HCT116 (cell line): ENCODE results near the gene CLIC3. TPM values are rescaled to one million over a fixed set of nuclear protein-coding genes. Genes with fewer than 3 reads are reported as not detected.

ENCODE experiments used
- ATAC-seq: fragments of 200-7000 bp; cut with Tn5 transposase; 2 replicates; pipeline ENCODE4 v1.9.1; 2020; ENCODE audit warnings: mild to moderate bottlenecking, moderate library complexity
- BruUV-seq: library from RNA; stranded (reverse); fragments of 400-500 nt; replicated peaks from 2 replicates; lab custom pipeline; 2021; lab: Mats Ljungman, UMichigan
- CTCF ChIA-PET: fragments of 300-600 bp; sonication (Branson Sonifier 250); formaldehyde crosslinking; loops from one replicate; lab custom pipeline; 2021; ENCODE audit warnings: antibody characterized with exemption; lab: Charles Lee
- POLR2A ChIA-PET: fragments of 300-600, 350-600 bp; sonication (Branson Sonifier 250); formaldehyde crosslinking; loops from one replicate; lab custom pipeline; 2021; ENCODE audit warnings: antibody characterized with exemption; lab: Charles Lee
- RAD21 ChIA-PET, 2 experiments: fragments of 300-600 bp; sonication (Branson Sonifier 250); formaldehyde crosslinking; loops; one replicate each; lab custom pipeline; 2023; ENCODE audit warnings: low total read pairs in 2 of 2; ENCODE audit not compliant: uncharacterized antibody in 2 of 2, unreplicated experiment in 2 of 2, low non-redundant PET in 1 of 2; lab: Charles Lee
- DNase-seq: peaks from one replicate; pipeline ENCODE4 v3.0.0-alpha.2; 2010; ENCODE audit warnings: low read depth, low spot score
- H2AFZ ChIP-seq: fragments of 200-600 bp; shearing (Covaris generic), sonication (generic); 2 replicates; pipeline ENCODE4 v1.6.1; 2017; ENCODE audit warnings: low read depth, mixed run types, mixed read lengths, antibody characterized with exemption, low read length; ENCODE audit not compliant: poor library complexity, severe bottlenecking
- H3K27ac ChIP-seq: 2 replicates; pipeline ENCODE4 v1.5.1; 2012; ENCODE audit warnings: low read depth, low read length
- H3K27me3 ChIP-seq: fragments of 200-600 bp; sonication (generic); 2 replicates; pipeline ENCODE4 v1.6.1; 2016; ENCODE audit warnings: mixed run types, low read length, mixed read lengths; ENCODE audit not compliant: insufficient read depth
- H3K36me3 ChIP-seq, 2 experiments: fragments of 200-500 bp in 1 of 2; fragments of 200-600 bp in 1 of 2; sonication (Bioruptor generic) in 1 of 2; sonication (generic) in 1 of 2; 2 replicates each; pipeline versions ENCODE4 v1.5.1 to v1.6.1; 2014 to 2016; ENCODE audit warnings: low read length in 2 of 2, inconsistent platforms in 1 of 2, mixed read lengths in 1 of 2, mixed run types in 1 of 2; ENCODE audit not compliant: insufficient read depth in 2 of 2, control insufficient read depth in 1 of 2
- H3K4me1 ChIP-seq, 2 experiments: fragments of 200-600 bp in 1 of 2; sonication (generic) in 1 of 2; 2 replicates each; pipeline versions ENCODE4 v1.5.1 to v1.6.1; 2012 to 2017; ENCODE audit warnings: low read length in 2 of 2, inconsistent platforms in 1 of 2, mild to moderate bottlenecking in 1 of 2, mixed read lengths in 1 of 2, mixed run types in 1 of 2, moderate library complexity in 1 of 2; ENCODE audit not compliant: insufficient read depth in 2 of 2, control insufficient read depth in 1 of 2
- H3K4me2 ChIP-seq: fragments of 200-600 bp; sonication (generic); 2 replicates; pipeline ENCODE4 v1.6.1; 2017; ENCODE audit warnings: mixed run types, low read length, mixed read lengths
- H3K4me3 ChIP-seq, 2 experiments: fragments of 200-600 bp in 1 of 2; sonication (generic) in 1 of 2; replicated peaks in 1 of 2; 2 replicates each; pipeline ENCODE4 v1.5.1; 2011 to 2016; ENCODE audit warnings: low read length in 2 of 2, control low read depth in 1 of 2, low read depth in 1 of 2, mild to moderate bottlenecking in 1 of 2, mixed read lengths in 1 of 2, mixed run types in 1 of 2
- H3K79me2 ChIP-seq: fragments of 200-600 bp; sonication (generic); 2 replicates; pipeline ENCODE4 v1.6.1; 2017; ENCODE audit warnings: mild to moderate bottlenecking, mixed run types, low read length, moderate library complexity, mixed read lengths; ENCODE audit not compliant: insufficient read depth
- H3K9ac ChIP-seq: fragments of 200-600 bp; sonication (generic); 2 replicates; pipeline ENCODE4 v1.6.1; 2016; ENCODE audit warnings: low read length, mixed read lengths
- H3K9me2 ChIP-seq: fragments of 200-600 bp; sonication (generic), shearing (Covaris generic); 2 replicates; pipeline ENCODE4 v1.6.1; 2017; ENCODE audit warnings: mixed run types, mild to moderate bottlenecking, moderate library complexity; ENCODE audit not compliant: insufficient read depth
- H3K9me3 ChIP-seq, 2 experiments: fragments of 200-500 bp in 1 of 2; fragments of 200-600 bp in 1 of 2; sonication (Bioruptor generic) in 1 of 2; sonication (generic) in 1 of 2; 2 replicates each; pipeline ENCODE4 v1.6.1; 2014 to 2017; ENCODE audit warnings: low read length in 2 of 2, mixed read lengths in 2 of 2, inconsistent platforms in 1 of 2, low read depth in 1 of 2, mild to moderate bottlenecking in 1 of 2, mixed run types in 1 of 2, moderate library complexity in 1 of 2; ENCODE audit not compliant: control insufficient read depth in 1 of 2, insufficient read depth in 1 of 2
- H4K20me1 ChIP-seq: fragments of 200-600 bp; sonication (generic), shearing (Covaris generic); 2 replicates; pipeline ENCODE4 v1.6.1; 2017; ENCODE audit warnings: mixed run types, mild to moderate bottlenecking, moderate library complexity; ENCODE audit not compliant: insufficient read depth
- ATF3 ChIP-seq: IDR thresholded peaks from 2 replicates; pipeline ENCODE4 v1.6.1; 2012
- CBX3 ChIP-seq: IDR thresholded peaks from 2 replicates; pipeline ENCODE4 v1.6.1; 2012; ENCODE audit warnings: low read depth
- EZH2 ChIP-seq: fragments of 200-600 bp; sonication (generic); IDR thresholded peaks from 2 replicates; pipeline ENCODE4 v1.6.1; 2017; ENCODE audit warnings: antibody characterized with exemption, mixed run types
- EZH2phosphoT487 ChIP-seq: fragments of 200-600 bp; IDR thresholded peaks from 2 replicates; pipeline ENCODE4 v1.6.1; 2018; ENCODE audit warnings: antibody characterized with exemption, borderline replicate concordance
- FOSL1 ChIP-seq: IDR thresholded peaks from 2 replicates; pipeline ENCODE4 v1.6.1; 2012; ENCODE audit warnings: low read depth
- JUND ChIP-seq: IDR thresholded peaks from 2 replicates; pipeline ENCODE4 v1.6.1; 2012
- POLR2A ChIP-seq: IDR thresholded peaks from 2 replicates; pipeline ENCODE4 v1.7.0; 2011; ENCODE audit warnings: borderline replicate concordance; ENCODE audit not compliant: insufficient read depth, insufficient read length; ENCODE audit errors: extremely low read depth
- RAD21 ChIP-seq: IDR thresholded peaks from 2 replicates; pipeline ENCODE4 v1.6.1; 2012; ENCODE audit warnings: low read depth, mild to moderate bottlenecking
- REST ChIP-seq: IDR thresholded peaks from 2 replicates; pipeline ENCODE4 v1.6.1; 2012; ENCODE audit warnings: low read depth
- SP1 ChIP-seq: IDR thresholded peaks from 2 replicates; pipeline ENCODE4 v1.6.1; 2012; ENCODE audit warnings: low read depth
- TCF7L2 ChIP-seq: IDR thresholded peaks from 2 replicates; pipeline ENCODE4 v1.7.0; 2011; ENCODE audit warnings: borderline replicate concordance, inconsistent platforms; ENCODE audit not compliant: insufficient read depth, insufficient read length; ENCODE audit errors: extremely low read depth
- ZBTB33 ChIP-seq: IDR thresholded peaks from 2 replicates; pipeline ENCODE4 v1.6.1; 2011; ENCODE audit warnings: mild to moderate bottlenecking, low read length, moderate library complexity; ENCODE audit not compliant: insufficient replicate concordance; ENCODE audit errors: extremely low read depth
- ZFX ChIP-seq: fragments of 450-650 bp; IDR thresholded peaks from 2 replicates; pipeline ENCODE4 v1.6.1; 2017
- intact Hi-C: fragments of 100-400 bp; cut with micrococcal nuclease; formaldehyde crosslinking; loops from 2 replicates; pipeline ENCODE4 v1.10.0; 2022
- total RNA-seq: library from RNA; stranded (reverse); gene quantifications from one replicate; pipeline ENCODE4 v1.2.1, GENCODE V29; 2021; ENCODE audit not compliant: unreplicated experiment

The CLIC3 gene
- total RNA-seq, 1 experiment from 2014 or later: 8.4 TPM

- TF ChIP-seq REST (no peak), RAD21 (no peak), ZFX (no peak), EZH2phosphoT487 (no peak), FOSL1 (no peak)
Observed at GRCh38 chr9:136984464-136985026, 11.8 kb downstream of the CLIC3 start (continued).

GRCh38 chr9:136983656-136984314 is 12.6 kb downstream of the CLIC3 start:
- no peak for DNase-seq
- no peaks in the 10 kb centered on the region for H3K27me3 ChIP-seq
- no peak overlapping the region for H3K9ac ChIP-seq
- no peaks in the 10 kb centered on the region for H3K36me3 ChIP-seq
- peaks cover 0 to 5% of the 10 kb centered on the region in 2 experiments; a peak in 1 of 4 replicates for H3K4me1 ChIP-seq
- ChIA-PET CTCF (no interaction called here), RAD21 (no interaction called here), POLR2A (no interaction called here)
- intact Hi-C loops: no loop called here
- no peaks in the 10 kb centered on the region for H3K79me2 ChIP-seq
- no peak for ATAC-seq
- no peak overlapping the region for H2AFZ ChIP-seq
- TF ChIP-seq ZBTB33: no peak
- TF ChIP-seq EZH2: no peak
- TF ChIP-seq TCF7L2: no peak
- TF ChIP-seq SP1: no peak
- TF ChIP-seq ATF3: no peak
- no peak for TF ChIP-seq JUND
- TF ChIP-seq CBX3: no peak
- TF ChIP-seq POLR2A: no peak
- TF ChIP-seq RAD21: no peak
- H4K20me1 ChIP-seq: no peaks in the 10 kb centered on the region
- no peak overlapping the region for H3K4me2 ChIP-seq
- no peak overlapping the region for H3K27ac ChIP-seq
- BruUV-seq: no TSS peak
- H3K9me3 ChIP-seq: no peaks in the 10 kb centered on the region
- H3K9me2 ChIP-seq: no peaks in the 10 kb centered on the region
- H3K4me3 ChIP-seq: no peak overlapping the region
